Measurements from ENCODE around the gene AMIGO3. TPM values are rescaled to one million over a fixed set of nuclear protein-coding genes. Genes with fewer than 3 reads are reported as not detected.

The AMIGO3 gene
- total RNA-seq, 1 experiment from 2014 or later: 0.73 TPM

DNA sequence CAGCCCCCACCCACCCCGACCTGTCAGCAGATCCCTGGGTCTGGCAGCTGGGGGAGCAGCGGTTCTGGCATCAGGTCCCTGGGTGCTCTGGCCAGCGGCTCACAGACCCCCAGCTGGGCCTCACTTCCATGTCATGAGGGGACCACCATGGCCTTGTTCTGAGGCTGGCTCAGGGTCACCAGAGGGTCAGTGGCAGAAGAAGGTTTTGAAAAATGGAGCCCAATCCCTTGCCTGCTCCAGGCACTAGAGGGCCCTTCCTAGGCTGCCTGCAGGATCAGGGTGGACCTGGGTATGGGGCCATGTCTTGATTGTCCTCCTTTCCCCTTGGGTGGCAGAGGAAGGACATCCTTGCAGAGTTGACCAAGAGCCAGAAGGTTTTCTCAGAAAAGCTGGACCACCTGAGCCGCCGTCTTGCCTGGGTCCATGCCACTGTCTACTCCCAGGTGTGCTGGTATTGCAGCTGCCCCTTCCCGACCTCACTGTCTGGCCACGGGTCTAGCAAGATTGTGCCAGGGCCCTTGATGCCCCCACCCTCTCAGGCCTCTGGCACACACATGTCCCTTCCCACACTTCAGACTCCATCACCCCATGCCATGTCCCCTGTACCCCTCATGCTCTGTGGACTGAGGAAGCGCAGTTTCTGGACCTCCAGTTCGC lies 12.9 kb downstream of the AMIGO3 start:
- intact Hi-C loops (cut with micrococcal nuclease; ENCODE audit: unreplicated experiment): no loop called here
- CTCF ChIA-PET: no interaction called here
- DNase-seq: no peak
- BruUV-seq (replicated peaks): no TSS peak
- no peaks in the 10 kb centered on the region for H3K4me1 Mint-ChIP-seq (ENCODE audit: low read depth, unreplicated experiment)
- H3K36me3 Mint-ChIP-seq (ENCODE audit: insufficient read depth, unreplicated experiment): peaks cover 18% of the 10 kb centered on the region
- no peaks in the 10 kb centered on the region for H3K9me3 Mint-ChIP-seq (ENCODE audit: low read depth, unreplicated experiment)
- H3K27me3 Mint-ChIP-seq (ENCODE audit: unreplicated experiment): no peaks in the 10 kb centered on the region
- TF ChIP-seq, protein P1, sequence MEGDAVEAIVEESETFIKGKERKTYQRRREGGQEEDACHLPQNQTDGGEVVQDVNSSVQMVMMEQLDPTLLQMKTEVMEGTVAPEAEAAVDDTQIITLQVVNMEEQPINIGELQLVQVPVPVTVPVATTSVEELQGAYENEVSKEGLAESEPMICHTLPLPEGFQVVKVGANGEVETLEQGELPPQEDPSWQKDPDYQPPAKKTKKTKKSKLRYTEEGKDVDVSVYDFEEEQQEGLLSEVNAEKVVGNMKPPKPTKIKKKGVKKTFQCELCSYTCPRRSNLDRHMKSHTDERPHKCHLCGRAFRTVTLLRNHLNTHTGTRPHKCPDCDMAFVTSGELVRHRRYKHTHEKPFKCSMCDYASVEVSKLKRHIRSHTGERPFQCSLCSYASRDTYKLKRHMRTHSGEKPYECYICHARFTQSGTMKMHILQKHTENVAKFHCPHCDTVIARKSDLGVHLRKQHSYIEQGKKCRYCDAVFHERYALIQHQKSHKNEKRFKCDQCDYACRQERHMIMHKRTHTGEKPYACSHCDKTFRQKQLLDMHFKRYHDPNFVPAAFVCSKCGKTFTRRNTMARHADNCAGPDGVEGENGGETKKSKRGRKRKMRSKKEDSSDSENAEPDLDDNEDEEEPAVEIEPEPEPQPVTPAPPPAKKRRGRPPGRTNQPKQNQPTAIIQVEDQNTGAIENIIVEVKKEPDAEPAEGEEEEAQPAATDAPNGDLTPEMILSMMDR (IDR thresholded peaks at IDR 0.05; ENCODE audit: unreplicated experiment): no peak
- H3K4me3 Mint-ChIP-seq (ENCODE audit: low read depth, unreplicated experiment): no peak overlapping the region
- H3K27ac Mint-ChIP-seq (ENCODE audit: unreplicated experiment): no peak overlapping the region

DNA sequence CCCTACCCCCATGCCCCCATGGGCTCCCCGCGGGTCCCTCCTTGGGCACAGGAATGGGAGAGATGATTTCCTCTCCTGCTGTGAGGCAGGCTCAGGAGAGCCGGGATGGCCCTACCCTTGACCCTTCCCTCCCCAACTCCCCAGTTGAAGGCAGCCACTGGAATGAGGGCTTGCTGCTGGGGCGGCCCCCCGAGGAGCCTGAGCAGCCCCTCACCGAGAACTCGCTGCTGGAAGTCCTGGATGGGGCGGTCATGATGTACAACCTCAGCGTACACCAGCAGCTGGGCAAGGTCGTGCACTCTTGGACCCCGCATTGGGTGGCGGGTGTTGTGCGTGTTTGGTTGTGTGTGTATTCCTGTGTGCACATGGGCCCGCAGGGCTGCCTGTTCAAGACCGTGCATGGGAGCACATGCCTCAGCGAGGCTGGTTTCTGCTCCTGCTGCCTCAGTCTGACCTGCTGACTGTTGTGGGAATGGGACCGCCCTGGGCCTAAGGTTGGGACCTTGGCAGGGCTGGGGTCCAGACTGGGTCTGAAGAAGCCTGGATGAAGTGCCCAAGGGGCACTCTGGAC lies 14.0 kb downstream of the AMIGO3 start:
- DNase-seq: no peak
- no TSS peak for BruUV-seq (replicated peaks)
- Mint-ChIP-seq H3K4me1 (ENCODE audit: low read depth, unreplicated experiment) (no peaks in the 10 kb centered on the region), H3K27me3 (ENCODE audit: unreplicated experiment) (no peaks in the 10 kb centered on the region), H3K4me3 (ENCODE audit: low read depth, unreplicated experiment) (no peak overlapping the region), H3K36me3 (ENCODE audit: insufficient read depth, unreplicated experiment) (peaks cover 18% of the 10 kb centered on the region), H3K9me3 (ENCODE audit: low read depth, unreplicated experiment) (no peaks in the 10 kb centered on the region), H3K27ac (ENCODE audit: unreplicated experiment) (no peak overlapping the region)
- intact Hi-C loops (cut with micrococcal nuclease; ENCODE audit: unreplicated experiment): no loop called here
- CTCF ChIA-PET: no interaction called here
- TF ChIP-seq, protein P1 (IDR thresholded peaks at IDR 0.05; ENCODE audit: unreplicated experiment): no peak

DNA sequence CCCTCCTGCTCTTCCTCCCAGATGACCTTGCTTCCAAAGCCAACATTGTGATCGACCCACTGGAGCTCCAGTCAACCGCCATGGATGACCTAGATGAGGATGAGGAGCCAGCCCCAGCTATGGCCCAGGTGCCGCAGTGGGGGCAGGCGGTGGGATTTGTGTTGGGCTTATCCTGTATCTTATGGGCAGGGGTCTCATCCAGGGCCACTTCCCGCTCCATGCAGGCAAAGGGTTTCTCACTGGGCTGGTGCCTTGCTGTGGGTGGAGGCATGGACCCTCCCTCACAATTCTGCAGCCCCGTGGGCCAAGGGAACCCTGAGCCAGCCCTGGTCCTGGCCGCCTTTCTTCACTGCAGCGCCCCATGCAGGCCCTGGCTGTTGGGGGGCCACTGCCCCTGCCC lies 14.9 kb downstream of the AMIGO3 start:
- TF ChIP-seq, protein P1 (IDR thresholded peaks at IDR 0.05; ENCODE audit: unreplicated experiment): no peak
- no TSS peak for BruUV-seq (replicated peaks)
- CTCF ChIA-PET: interaction anchor here (1.8 kb wide), 1 partner anchor 134 kb away, joined by 11 read pairs; no protein-coding TSS in a partner anchor
- H3K36me3 Mint-ChIP-seq (ENCODE audit: insufficient read depth, unreplicated experiment): peaks cover 18% of the 10 kb centered on the region
- DNase-seq: no peak
- no peaks in the 10 kb centered on the region for H3K27me3 Mint-ChIP-seq (ENCODE audit: unreplicated experiment)
- intact Hi-C loops (cut with micrococcal nuclease; ENCODE audit: unreplicated experiment): no loop called here
- H3K9me3 Mint-ChIP-seq (ENCODE audit: low read depth, unreplicated experiment): no peaks in the 10 kb centered on the region
- no peak overlapping the region for H3K4me3 Mint-ChIP-seq (ENCODE audit: low read depth, unreplicated experiment)
- H3K27ac Mint-ChIP-seq (ENCODE audit: unreplicated experiment): no peak overlapping the region
- H3K4me1 Mint-ChIP-seq (ENCODE audit: low read depth, unreplicated experiment): no peaks in the 10 kb centered on the region

DNA sequence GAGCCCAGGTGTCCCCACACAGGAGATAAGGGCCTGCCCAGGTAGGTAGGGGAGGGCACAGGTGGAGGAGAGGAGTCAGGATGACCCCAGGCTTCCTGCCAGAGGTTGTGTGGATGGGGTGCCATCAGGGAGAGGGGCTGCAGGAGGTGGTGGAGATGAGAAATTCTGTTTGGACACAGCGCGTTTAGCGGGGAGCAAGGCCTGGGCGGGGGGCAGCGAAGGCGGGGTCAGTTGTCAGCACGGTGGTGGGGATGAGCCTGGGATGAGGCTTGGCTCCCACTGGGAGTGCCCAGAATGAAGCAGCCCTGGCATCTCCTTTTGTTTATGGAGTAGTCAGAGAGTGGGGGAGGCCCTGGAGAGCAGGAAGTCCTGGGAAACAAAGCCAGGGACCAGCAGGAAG lies 15.5 kb downstream of the AMIGO3 start:
- no peaks in the 10 kb centered on the region for H3K27me3 Mint-ChIP-seq (ENCODE audit: unreplicated experiment)
- peaks cover 18% of the 10 kb centered on the region for H3K36me3 Mint-ChIP-seq (ENCODE audit: insufficient read depth, unreplicated experiment)
- H3K27ac Mint-ChIP-seq (ENCODE audit: unreplicated experiment): no peak overlapping the region
- CTCF ChIA-PET: interaction anchor here (1.8 kb wide), 1 partner anchor 135 kb away, joined by 11 read pairs; no protein-coding TSS in a partner anchor
- intact Hi-C loops (cut with micrococcal nuclease; ENCODE audit: unreplicated experiment): loop anchor here (2.0 kb wide), 1 partner anchor 135 kb away; no protein-coding TSS in a partner anchor
- TF ChIP-seq, protein P1 (IDR thresholded peaks at IDR 0.05; ENCODE audit: unreplicated experiment): no peak
- no peaks in the 10 kb centered on the region for H3K9me3 Mint-ChIP-seq (ENCODE audit: low read depth, unreplicated experiment)
- H3K4me1 Mint-ChIP-seq (ENCODE audit: low read depth, unreplicated experiment): no peaks in the 10 kb centered on the region
- no peak overlapping the region for H3K4me3 Mint-ChIP-seq (ENCODE audit: low read depth, unreplicated experiment)
- BruUV-seq (replicated peaks): no TSS peak
- DNase-seq: no peak
